Measurements from ENCODE around the gene FAM193B.
"Not testable (repeated sequence)": the region's sequence is repeated elsewhere in the genome, so short reads cannot be mapped to it uniquely, and the experiment has no call there.

The FAM193B gene

GRCh38 chr5:177578316-177578715 is 24.0 kb upstream of the FAM193B start:
- DNase-seq (ENCODE audit: low read depth in 1 of 2, low spot score in 1 of 2): no peak

DNA sequence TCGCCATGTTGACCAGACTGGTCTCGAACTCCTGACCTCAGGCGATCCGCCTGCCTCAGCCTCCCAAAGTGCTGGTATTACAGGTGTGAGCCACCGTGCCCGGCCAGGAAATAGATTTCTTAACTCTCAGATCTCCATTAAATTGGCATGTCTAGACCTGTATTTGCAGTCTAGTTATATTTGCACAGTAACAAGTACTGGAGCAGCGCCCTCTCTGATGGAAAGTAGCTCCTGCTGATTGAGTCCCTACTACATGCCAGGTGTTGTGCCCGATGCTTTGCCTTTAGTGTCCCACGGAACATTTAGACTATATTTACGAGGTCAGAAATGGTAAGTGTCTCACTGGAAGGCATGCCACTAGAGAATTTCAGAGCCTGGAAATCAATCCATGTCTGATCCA is 21.8 kb upstream of the FAM193B start:
- no peak for DNase-seq (ENCODE audit: low read depth in 1 of 2, low spot score in 1 of 2)

DNA sequence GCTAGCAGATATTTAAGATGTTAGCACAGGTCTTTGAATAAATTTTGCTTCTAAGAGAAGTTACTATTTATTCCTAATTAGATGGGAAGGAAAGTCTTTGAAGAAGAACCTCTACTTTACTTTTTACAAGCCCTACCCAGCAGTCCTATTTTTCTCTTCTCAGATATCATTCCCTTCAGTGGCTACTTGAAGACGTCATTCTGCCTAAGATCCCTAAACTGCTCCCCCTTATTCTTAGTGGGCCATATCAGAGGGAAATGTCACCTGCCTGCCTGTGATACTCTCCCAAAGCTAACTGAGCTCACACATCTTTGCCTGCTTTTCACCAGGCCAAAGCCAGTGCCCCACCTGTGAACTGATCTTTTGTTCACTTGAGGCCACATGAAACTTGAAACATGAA is 21.1 kb upstream of the FAM193B start:
- DNase-seq (ENCODE audit: low read depth in 1 of 2, low spot score in 1 of 2): no peak

GRCh38 chr5:177569894-177570293 is 15.5 kb upstream of the FAM193B start:
- DNase-seq (ENCODE audit: low read depth in 1 of 2, low spot score in 1 of 2): no peak

DNA sequence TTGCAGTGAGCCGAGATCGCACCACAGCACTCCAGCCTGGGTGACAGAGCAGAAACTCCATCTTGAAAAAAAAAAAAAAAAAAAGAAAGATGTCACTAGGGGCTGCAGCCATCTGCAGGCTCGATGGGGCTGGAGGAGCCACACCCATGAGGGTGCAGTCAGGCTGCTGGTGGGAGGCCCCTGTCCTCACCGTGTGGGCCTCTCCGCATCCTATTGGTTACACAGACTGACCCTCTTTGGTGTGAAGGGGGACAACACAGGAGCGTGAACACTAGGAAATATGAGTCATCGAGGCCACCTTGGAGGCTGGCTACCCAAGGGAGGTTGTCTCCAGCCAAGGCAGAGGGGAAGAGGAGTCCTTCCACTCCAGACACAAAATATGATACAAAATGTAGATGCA is 14.0 kb upstream of the FAM193B start:
- DNase-seq (ENCODE audit: low read depth in 1 of 2, low spot score in 1 of 2): no peak

DNA sequence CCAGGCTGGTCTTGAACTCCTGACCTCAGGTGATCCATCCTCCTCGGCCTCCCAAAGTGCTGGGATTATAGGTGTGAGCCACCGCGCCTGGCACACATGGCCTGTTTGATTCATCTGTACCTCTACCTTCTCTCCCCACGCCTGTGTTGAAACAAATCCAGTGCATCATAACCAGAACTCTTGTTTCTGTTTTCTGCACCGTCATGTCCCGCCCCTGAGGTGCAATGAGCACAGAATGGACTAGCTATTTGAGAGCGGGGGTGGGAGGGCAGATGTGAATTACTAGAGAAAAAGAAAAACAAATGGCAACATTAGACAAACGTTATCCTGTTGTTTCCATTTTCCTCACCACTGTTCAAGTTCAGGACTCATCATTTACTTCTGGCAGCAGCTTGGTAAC is 10.7 kb upstream of the FAM193B start:
- DNase-seq (ENCODE audit: low read depth in 1 of 2, low spot score in 1 of 2): no peak

DNA sequence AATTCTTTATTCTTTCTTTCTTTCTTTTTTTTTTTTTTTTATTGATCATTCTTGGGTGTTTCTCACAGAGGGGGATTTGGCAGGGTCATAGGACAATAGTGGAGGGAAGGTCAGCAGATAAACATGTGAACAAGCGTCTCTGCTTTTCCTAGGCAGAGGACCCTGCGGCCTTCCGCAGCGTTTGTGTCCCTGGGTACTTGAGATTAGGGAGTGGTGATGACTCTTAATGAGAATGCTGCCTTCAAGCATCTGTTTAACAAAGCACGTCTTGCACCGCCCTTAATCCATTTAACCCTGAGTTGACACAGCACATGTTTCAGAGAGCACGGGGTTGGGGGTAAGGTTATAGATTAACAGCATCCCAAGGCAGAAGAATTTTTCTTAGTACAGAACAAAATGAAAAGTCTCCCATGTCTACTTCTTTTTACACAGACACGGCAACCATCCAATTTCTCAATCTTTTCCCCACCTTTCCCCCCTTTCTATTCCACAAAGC is 5.1 kb upstream of the FAM193B start:
- not testable (repeated sequence) for DNase-seq (ENCODE audit: low read depth in 1 of 2, low spot score in 1 of 2)

DNA sequence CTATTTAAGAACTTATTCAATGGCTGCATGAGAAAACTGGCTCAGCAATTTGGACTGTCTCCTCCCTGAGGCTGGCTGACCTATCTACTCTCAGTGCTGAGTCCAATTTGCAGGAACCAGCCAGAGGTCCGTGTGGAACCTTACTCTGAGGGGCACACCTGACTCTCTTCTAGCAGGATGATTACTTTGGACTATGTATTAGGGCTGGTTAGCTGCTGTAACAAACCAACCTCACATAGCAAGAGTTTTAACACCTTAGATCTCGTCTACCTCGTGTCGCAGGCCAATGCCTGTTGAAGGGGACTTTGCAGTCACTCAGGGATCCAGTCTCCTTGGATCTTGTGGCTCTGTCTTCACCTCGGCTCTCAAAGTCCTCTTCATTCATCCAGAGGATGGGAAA is 3.4 kb upstream of the FAM193B start:
- no peak for DNase-seq (ENCODE audit: low read depth in 1 of 2, low spot score in 1 of 2)

DNA sequence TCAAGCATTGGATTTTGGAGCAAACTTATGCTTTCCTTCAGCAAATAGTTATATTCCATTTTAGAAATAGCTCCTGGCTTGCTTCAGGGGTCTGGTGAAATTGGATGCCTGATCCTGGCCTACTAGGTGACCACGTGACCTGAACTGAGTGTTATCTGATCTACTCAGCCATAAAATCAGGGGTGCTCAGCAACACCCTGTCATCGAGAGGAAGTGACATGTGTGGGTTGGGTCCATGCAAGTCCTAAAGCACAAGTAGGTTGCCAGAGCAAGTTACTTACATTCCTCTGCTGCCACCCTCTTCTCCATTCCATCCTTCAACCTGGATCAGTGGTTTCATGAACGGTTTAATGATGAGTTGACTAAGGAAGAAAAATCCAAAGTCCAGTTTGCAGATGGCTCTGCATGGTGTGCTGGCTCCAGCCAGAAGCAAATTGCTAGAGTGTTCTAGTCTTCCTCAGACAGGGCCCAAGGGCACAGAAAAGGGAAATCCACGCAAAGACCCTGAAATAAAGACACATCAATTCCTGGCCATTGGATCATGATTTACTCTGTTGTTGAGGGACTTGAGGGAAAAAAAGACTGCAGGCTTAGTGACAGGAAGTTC is 2.8 kb upstream of the FAM193B start:
- no peak for DNase-seq (ENCODE audit: low read depth in 1 of 2, low spot score in 1 of 2)

DNA sequence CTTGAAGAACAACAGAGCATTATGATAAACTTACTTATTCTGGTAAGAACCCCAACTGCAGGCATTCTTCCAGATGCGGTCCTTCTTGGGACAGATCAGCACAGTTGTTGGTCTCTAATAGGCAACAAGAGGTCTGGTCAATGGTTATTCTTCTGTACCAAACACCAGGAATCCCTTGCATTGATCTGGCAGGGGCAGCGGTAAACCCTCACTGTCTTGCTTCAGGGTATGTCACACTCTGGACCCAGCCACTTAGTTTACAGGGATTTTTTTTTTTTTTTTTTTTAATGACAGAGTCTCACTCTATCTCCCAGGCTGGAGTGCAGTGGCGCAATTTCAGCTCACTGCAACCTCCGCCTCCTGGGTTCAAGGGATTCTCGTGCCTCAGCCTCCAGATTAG is 1.3 kb upstream of the FAM193B start:
- DNase-seq (ENCODE audit: low read depth in 1 of 2, low spot score in 1 of 2): no peak

- DNase-seq (ENCODE audit: low read depth in 1 of 2, low spot score in 1 of 2): no peak
These were observed 865 bp upstream of the FAM193B start for GRCh38 chr5:177555228-177555627.

GRCh38 chr5:177553671-177554429 is 513 bp downstream of the FAM193B start:
- DNase-seq (ENCODE audit: low read depth in 1 of 2, low spot score in 1 of 2): peak; percentile 10 to 25

DNA sequence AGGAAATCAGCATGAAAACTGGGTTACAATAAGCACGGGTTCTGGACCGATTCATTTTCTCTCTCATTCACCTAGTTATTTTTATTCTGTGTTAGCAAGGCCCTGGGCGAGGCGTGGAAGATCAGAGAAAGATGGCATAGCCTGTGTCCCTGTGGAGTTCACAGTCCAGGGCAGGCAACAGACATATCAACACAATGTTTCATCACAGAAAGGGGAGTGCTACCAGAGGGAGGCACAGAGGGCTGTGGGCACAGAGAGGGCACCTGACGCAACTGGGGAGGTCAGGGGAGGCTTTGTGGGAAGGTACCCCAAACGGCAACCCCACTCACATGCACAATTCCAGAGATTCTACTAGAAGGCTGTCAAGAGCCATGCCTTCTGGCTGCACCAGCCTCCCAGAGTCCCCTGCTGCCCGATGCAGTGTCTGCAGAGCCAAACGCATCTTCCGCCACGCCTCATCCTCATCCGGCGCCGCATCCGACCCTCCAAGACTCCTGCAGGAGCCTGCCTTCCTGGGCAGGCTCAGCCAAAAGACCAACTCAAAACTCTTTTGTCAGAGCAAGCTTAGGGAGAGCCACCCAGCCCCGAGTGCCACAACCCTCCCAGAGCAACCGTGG is 1.4 kb downstream of the FAM193B start:
- DNase-seq (ENCODE audit: low read depth in 1 of 2, low spot score in 1 of 2): no peak

GRCh38 chr5:177550122-177550521 is 4.2 kb downstream of the FAM193B start:
- DNase-seq (ENCODE audit: low read depth in 1 of 2, low spot score in 1 of 2): no peak

DNA sequence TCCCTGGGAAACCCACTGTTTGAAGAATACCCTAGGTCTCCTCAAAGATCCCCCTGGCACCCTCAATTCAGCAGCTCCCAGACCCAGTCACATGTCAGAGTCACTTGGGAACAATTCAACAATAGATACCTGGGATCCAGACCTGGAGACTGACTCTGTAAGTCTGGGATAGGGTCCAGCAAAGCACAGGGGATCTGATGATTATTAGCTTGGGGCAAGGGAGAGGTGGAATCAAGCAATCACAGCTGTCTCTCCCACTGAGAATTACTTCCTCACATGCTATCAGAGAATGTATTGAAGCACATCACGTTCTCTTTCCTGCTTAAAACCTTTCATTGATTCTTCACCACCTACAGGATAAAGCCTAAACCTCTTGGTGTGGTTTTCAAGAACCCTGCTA is 5.9 kb downstream of the FAM193B start:
- DNase-seq (ENCODE audit: low read depth in 1 of 2, low spot score in 1 of 2): no peak

- no peak for DNase-seq (ENCODE audit: low read depth in 1 of 2, low spot score in 1 of 2)
These were observed 6.6 kb downstream of the FAM193B start for GRCh38 chr5:177547736-177548135.

GRCh38 chr5:177546258-177546741 is 8.1 kb downstream of the FAM193B start:
- DNase-seq (ENCODE audit: low read depth in 1 of 2, low spot score in 1 of 2): no peak

- DNase-seq (ENCODE audit: low read depth in 1 of 2, low spot score in 1 of 2): no peak
These were observed 8.7 kb downstream of the FAM193B start for GRCh38 chr5:177545487-177546257.

DNA sequence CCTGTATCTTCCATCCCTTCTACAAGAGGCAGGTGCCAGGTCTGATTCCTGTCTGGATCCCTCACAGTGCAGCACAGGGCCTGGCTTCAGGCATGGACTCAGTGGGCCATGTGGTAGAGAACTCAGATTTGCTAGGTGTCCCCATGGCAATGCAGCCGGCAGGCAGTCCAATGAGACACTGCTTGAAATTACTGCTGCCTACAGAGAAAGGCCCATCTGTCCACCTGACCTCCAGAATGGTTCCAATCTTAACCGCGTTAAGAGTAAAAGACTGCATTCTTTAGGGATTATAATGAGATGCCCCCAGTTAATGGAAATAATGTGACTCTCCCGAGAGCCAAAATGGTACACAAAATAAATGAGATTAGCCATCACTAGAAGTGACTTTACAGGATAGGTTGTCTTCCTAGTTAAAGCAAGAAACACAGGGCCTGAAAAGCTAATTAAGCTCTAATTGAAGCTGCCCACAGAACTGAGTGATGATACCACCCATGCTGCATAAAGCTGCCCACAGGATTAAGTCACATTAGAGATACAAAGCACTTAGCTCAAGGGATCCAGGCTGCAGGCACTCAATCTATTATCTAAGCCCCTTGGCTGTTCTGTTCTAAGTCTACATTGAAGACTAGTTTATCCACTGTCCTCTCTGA is 11.4 kb downstream of the FAM193B start:
- DNase-seq (ENCODE audit: low read depth in 1 of 2, low spot score in 1 of 2): no peak

- no peak for DNase-seq (ENCODE audit: low read depth in 1 of 2, low spot score in 1 of 2)
These were observed 13.9 kb downstream of the FAM193B start for GRCh38 chr5:177540438-177540837.

DNA sequence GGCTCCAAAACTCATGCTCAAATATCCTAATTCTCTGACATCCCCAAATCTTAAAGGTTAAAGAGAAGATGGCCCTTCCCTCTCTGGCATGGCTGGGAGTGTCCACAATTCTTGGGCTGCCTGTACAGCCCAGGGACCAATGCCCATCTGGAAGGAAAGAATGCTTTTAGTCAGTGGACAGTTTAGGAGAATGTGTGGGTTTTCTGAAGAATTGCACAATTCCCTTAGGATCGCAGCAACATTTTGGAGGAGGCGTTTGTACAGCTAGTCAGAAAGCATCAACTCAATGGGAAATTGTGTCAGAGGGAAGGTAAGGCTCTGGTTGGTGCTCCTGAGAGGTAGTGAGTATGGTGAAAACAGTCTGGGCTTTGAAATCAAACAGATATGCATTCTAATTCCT is 15.0 kb downstream of the FAM193B start:
- DNase-seq (ENCODE audit: low read depth in 1 of 2, low spot score in 1 of 2): no peak

All from activated CD4-positive, alpha-beta T cell treated with anti-CD3 and anti-CD28 coated beads, Interleukin-2, amount 50 U/mL, for 24 hours (primary cell).